Measurements from ENCODE around the gene DDC. TPM values are rescaled to one million over a fixed set of nuclear protein-coding genes. Genes with fewer than 3 reads are reported as not detected.

DDC gene
- total RNA-seq, 2 donors from 2014 or later = not detected

- DNase-seq (ENCODE audit: low spot score) = no peak
- intact Hi-C loops (cut with DNase I) = no loop called here
Observed at GRCh38 chr7:50411332-50411731, 153.9 kb downstream of the DDC start.

DNA sequence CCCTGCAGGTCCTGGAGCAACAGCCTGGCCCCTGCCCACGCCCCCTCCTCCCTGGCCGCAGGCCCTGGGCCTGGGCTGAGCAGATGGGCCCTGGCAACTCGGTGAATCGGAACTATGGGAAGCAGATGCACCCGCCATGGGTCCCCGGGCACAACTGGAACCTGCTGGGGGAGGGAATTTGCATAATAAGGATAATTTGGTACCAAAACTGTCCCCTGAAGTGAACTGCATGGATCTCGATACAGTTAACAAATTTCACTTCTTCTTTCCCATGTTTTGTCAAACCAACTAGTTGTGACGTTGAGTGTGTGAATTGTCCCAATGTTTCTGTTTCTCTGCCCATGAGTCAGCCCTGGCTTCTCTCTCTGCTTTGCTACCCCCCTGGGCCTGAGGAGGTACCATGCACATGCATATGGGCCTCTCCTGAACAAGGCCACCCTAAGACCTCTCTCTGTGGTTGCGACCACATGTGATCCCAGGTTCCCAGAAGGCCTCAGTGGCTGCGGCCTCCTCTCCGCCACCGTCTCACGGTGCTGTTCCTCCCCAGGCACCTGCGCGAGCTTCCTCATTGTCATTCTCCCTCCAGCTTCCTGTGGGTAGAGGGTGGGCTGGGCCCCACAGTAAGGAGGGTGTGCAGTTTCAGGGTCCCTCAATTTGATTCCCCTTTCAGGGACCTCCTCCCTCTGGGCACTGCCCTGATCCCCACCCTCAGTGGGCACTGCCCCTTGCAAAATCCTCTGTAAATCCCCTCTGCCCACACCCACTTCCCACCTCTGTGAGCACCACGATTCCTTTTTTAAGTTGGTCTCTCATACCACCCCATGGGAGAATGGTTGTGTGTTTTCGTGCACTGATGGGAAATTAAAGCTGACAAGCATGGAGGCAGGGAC is 155.1 kb downstream of the DDC start:
- no peak for DNase-seq (ENCODE audit: low spot score)
- intact Hi-C loops (cut with DNase I) = no loop called here

Other genes with a start within 250 kb of the DDC start
- 1 to 10 TPM; 4.4 to 8.3 TPM for gene FIGNL1, start 115.1 kb downstream of the DDC start, total RNA-seq
- gene GRB10, start 217.5 kb upstream of the DDC start, total RNA-seq = 10 to 100 TPM; 45.4 to 52.6 TPM

Data from posterior vena cava (tissue), 2 donors.